Activated CD8-positive, alpha-beta memory T cell treated with anti-CD3 and anti-CD28 coated beads, Interleukin-2, amount 50 U/mL, for 1 hour (primary cell): ENCODE results near the gene MYO6.
"Not testable (repeated sequence)": the region's sequence is repeated elsewhere in the genome, so short reads cannot be mapped to it uniquely, and the experiment has no call there.

Source experiments
- DNase-seq: peaks from one replicate; pipeline ENCODE4 v3.0.0-alpha.2; 2020; ENCODE audit errors: extremely low read depth

MYO6 gene

DNA sequence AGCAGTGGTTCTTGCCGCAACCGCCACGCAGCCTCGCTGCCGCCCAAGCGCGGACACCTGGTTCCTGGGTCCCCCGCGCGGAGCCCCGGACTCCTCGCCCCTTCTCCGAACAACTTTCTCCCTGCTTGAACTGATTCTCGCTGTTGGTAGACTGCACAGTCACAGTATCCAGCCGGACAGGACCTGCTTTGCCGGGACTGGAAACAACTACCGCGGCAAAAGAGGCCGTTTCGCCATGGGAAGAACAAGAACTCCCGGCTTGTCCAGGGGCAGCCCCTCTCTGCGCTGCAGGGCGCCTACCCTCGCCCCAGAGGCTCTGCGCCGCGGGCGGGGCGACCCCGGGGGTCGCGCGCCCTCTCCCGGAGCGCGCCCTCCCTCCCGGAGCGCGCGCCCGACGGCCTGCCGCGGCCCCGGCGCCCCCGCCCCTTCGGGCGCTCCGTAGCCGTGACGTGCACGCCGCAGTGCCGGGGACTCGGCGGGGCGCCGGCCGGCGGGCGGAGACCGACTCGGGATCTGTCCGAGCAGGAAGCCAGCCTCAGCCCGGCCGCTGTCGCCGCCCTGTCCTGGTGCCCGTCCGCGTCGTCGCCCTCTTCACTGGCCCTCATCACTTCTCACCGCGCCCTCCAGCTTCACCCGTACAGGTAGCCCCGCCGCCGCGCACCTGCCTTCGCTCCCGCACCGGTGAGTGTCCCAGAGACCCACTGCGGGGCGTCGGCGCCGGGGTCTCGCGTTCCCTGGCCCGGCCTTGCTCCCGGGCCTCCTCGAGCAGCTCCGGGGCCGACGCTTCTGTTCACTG lies at the start of gene MYO6:
Gene MYO6 (plus strand): TSS at position 497 of the 796 bp plus-strand sequence. CDS start 68,309 bp downstream, outside the sequence.
- DNase-seq: no peak

DNA sequence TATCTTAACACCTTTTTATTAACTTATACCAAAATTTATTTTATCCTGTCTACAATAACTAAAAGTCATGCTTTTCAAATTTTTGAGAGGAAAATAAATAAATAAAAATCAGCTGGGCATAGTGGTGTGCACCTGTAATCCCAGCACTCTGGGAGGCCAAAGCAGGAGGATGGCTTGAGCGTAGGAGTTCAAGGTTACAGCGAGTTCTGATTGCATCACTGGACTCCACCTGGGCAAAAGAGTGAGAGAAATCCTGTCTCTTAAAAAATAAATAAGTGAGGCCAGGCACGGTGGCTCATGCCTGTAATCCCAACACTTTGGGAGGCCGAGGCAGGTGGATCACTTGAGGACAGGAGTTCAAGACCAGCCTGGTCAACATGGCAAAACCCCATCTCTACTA lies 40.7 kb upstream of the MYO6 start:
- DNase-seq: not testable (repeated sequence)

DNA sequence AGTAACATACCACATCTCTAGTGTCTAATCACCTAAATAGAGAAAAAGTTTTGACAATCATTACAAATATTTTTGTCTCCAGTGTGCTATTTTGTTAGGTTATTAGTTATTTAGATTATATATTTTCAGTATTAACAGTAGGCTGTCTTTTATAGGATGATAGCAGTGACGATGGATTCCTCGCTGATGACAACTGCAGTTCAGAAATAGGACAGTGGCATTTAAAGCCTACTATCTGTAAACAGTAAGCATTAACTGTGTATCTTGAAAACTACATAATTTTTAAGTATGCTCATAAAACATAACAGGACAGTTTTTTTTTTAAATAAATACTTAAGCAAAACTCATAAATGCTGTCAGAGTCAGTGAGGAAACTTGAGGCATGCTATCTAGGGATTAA lies 37.9 kb upstream of the MYO6 start:
- no peak for DNase-seq

DNA sequence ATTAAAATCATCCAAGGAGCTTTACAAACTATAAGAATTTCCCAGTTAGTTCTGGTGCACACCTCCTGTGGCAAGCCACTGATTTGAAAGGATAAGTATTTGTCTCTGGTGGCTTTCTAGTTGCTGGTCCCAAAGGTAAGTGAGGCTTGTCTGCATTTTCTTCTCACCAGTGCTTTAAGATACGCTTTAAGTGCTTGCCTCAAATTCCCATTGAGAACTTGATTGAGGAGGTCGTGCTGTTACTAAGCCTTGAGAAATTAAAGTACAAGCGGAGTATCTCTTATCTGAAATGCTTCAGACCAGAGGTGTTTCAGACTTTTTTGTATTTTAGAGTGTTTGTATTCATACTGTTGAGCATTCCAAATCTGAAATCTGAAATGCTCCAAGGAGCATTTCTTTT lies 29.9 kb upstream of the MYO6 start:
- DNase-seq: no peak

DNA sequence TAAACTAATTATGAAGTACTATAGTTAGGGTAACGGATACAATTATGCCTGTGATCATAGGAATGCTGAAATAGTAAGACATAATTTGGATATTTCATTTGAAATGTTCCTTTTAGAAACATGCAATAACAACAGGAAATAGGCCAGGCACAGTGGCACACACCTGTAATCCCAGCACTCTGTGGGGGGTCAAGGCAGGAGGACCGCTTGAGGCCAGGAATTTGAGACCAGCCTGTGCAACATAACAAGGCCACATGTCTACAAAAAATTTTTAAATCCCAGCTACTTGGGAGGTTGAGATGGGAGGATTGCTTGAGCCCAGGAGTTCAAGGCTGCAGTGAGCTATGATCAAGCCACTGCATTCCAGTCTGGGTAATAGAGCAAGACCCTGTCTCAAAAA lies 25.7 kb upstream of the MYO6 start:
- DNase-seq: no peak

GRCh38 chr6:75727206-75727605 lies 21.8 kb upstream of the MYO6 start:
- DNase-seq: no peak

DNA sequence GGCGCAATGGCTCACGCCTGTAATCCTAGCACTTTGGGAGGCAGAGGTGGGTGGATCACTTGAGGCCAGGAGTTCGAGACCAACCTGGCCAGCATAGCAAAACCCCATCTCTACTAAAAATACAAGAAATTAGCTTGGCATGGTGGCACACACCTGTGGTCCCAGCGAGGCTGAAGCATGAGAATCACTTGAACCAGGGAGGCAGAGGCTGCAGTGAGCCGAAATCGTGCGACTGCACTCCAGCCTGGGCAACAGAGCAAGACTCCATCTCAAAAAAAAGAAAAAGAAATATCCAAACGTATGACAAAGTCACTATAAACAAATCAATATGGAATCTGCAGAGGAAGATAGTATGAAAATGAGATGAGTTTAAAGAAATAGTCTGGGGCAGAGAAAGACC lies 18.0 kb upstream of the MYO6 start:
- not testable (repeated sequence) for DNase-seq

GRCh38 chr6:75735491-75736186 lies 13.4 kb upstream of the MYO6 start:
- DNase-seq: no peak

DNA sequence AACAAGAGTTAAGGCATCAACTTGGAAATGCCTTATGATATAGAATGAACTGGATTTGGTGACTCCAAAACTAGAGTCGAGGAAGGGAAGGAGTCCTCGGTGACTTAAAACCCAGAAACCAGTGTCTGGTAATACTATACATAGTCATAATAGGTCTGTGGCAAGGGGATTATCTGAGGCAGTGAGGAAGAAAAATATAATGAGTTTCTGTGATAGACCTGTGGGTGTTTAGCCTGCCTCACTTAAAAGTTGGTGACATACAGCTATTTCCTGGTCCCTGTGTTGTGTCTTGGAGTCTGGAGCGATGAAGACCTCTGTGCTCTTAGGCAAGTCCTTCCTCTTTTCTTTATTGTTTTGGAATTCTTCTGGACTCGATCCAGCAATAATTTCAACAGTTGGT lies 5.1 kb upstream of the MYO6 start:
- DNase-seq: no peak

DNA sequence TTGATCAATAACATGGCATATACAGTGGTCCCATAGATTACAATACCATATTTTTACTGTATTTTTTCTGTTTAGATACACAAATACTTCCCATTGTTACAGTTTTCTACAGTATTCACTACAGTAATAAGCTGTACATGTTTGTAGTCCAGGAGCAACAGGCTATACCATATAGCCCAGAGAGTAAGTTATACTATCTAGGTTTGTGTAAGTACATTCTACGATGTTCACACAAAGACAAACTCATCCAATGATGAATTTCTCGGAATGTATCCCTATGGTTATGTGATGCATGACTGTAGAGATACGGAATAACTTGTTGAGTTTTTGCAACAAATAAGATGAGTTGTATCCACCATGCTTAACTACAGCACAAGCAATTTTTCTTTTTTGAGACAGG lies 3.6 kb upstream of the MYO6 start:
- DNase-seq: no peak

DNA sequence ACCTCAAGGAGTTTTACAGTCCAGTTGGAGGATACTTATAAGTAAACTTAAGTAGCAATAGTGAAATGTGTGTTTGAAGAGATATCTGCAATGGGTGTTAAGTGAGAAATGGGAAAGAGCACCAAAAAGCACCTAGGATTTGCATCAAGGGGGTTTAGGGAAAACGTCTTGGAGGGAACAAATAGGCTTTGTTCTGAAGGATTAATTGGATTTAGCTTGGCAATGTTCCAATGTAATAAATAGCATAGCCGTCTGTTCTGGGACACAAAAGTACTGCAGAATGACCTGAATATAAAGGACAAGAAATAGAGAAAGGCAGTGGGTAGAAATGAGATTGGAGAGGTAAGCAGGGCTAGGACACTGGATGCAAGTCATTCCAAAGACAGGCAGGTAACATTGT lies 2.8 kb upstream of the MYO6 start:
- no peak for DNase-seq

GRCh38 chr6:75747152-75747992 lies 1.7 kb upstream of the MYO6 start:
- DNase-seq: no peak

- DNase-seq: no peak
Measured at GRCh38 chr6:75748003-75748742, 866 bp upstream of the MYO6 start.

DNA sequence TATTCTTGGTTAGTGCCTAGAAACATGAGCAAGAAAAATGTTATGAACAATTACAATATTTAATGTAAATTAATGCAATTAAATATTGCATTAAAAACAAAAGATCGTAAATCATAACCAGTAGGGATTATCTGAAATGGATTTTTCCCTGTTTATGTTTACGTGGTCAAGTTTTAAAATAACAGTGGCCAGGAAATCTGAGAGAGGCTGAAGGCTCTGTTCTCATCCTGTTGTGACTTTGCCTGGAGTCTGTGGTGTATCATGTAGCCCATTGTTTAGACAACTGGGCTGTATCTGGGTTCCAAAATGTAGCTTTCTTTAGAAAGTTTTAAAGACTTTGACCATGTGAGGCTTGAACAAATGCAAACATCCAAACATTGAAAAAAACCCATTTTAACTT lies 2.4 kb downstream of the MYO6 start:
- DNase-seq: no peak

- DNase-seq: no peak
Measured at GRCh38 chr6:75752365-75752764, 3.3 kb downstream of the MYO6 start.

GRCh38 chr6:75755704-75756103 lies 6.7 kb downstream of the MYO6 start:
- no peak for DNase-seq

DNA sequence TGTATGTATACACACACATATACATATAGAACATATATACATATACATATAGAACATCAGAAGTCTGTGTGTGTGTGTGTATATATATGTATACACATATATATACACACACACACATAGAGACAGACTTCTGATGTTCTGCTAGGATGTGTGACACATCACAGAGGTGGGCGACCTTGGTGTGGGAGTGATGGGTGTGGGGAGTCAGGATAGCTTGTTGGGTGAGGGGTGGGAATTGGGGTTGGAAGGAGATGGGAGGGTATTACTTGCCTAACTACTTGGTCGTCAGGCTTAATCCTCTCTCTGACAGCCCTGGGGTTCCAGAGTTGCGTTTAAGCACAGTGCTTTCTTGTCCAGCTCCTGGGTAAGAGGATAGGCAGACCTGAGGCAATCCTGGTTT lies 8.3 kb downstream of the MYO6 start:
- no peak for DNase-seq

DNA sequence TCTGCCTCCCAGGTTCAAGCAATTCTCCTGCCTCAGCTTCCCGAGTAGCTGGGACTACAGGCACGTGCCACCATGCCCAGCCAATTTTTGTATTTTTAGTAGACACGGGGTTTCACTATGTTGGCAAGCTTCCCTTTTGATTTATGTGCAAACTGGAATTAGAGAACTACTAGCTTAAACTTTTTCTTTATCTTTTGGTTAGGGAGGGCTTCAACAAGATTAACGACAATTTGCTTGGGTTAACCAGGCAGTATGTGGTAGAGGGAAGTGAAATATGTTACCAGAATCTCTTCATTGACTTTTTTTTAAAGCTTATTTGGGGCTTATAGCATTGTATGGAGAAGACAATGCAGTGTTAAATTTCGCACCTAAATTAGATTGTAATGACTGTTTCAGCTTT lies 9.0 kb downstream of the MYO6 start:
- DNase-seq: no peak

GRCh38 chr6:75759207-75759606 lies 10.2 kb downstream of the MYO6 start:
- no peak for DNase-seq

- DNase-seq: no peak
Measured at GRCh38 chr6:75760320-75760719, 11.3 kb downstream of the MYO6 start.

- DNase-seq: no peak
Measured at GRCh38 chr6:75761489-75761888, 12.4 kb downstream of the MYO6 start.

DNA sequence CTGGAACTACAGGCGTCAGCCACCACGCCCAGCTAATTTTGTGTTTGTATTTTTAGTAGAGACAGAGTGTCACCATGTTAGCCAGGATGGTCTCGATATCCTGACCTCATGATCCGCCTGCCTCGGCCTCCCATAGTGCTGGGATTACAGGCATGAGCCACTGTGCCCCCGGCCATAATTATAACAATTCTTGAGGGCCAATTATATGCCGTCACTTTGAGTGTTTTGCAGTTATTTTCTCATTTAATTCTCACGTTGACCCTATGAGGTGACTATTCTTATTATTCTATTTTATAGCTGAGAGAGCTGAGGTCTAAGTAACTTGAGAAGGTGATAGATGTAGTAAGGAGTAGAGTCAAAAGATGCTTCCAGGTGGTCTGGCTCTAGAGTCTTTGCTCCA lies 13.0 kb downstream of the MYO6 start:
- DNase-seq: no peak
